Measurements from ENCODE around the gene NHSL2.
"Not testable (repeated sequence)": the region's sequence is repeated elsewhere in the genome, so short reads cannot be mapped to it uniquely, and the experiment has no call there.

The NHSL2 gene

DNA sequence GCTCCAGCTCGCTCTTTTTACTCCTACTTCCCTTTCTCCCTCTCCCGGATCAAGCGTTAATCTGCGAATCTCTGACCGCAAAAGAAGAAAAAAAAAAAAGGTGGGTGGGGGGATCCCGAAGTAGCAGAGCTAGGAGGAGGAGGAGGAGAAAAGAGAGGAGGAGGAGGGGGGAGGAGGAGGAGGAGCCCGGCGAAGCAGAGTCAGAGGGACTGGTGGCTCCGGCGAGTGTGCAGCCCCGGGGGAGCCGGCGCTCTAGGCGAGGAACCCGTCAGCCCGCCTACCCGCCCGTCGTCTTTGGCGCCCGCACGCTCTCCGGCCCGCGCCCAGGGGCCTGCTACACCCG is at the start of gene NHSL2:
Gene NHSL2 (plus strand): TSS at position 203 of the 343 bp plus-strand sequence.
- DNase-seq = no peak

DNA sequence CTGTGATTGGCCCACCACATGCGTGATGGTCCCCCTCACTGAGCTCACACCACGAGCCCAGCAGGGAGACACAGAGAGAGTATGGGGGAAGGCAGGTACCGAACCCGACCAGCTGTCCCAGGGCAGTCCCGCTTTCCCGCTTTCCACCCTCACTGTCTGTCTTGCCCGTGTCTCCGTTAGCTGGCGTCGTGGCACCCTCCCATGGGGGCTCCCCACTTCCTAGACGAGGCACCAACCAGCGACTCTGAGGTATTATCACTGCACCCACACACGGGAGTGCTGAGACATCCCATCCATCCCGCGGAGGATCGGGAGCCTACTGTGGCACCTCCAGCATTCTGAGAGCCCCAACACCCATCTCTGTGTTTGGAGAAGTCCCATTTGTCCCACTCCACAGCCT is 43.0 kb upstream of the NHSL2 start:
- no peak for DNase-seq

DNA sequence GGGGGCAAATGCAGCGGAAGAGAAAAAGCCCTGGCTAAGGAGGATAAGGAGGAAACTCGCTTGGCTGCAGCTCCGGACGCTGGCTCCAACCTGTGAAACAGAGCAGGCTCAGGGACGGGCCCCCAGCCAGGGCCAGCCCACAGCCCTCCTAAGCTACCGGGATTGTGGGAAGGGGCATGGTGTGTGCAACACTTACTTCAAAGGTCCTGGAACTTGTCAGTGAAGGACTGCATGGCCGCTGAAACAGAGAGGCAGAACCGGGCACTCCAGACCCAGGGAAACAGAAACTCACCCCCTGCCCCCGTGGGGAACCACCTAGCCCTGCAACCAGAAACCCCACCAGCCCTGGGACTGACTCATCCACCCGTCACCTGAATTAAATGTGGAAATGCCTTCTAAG is 41.1 kb upstream of the NHSL2 start:
- not testable (repeated sequence) for DNase-seq

DNA sequence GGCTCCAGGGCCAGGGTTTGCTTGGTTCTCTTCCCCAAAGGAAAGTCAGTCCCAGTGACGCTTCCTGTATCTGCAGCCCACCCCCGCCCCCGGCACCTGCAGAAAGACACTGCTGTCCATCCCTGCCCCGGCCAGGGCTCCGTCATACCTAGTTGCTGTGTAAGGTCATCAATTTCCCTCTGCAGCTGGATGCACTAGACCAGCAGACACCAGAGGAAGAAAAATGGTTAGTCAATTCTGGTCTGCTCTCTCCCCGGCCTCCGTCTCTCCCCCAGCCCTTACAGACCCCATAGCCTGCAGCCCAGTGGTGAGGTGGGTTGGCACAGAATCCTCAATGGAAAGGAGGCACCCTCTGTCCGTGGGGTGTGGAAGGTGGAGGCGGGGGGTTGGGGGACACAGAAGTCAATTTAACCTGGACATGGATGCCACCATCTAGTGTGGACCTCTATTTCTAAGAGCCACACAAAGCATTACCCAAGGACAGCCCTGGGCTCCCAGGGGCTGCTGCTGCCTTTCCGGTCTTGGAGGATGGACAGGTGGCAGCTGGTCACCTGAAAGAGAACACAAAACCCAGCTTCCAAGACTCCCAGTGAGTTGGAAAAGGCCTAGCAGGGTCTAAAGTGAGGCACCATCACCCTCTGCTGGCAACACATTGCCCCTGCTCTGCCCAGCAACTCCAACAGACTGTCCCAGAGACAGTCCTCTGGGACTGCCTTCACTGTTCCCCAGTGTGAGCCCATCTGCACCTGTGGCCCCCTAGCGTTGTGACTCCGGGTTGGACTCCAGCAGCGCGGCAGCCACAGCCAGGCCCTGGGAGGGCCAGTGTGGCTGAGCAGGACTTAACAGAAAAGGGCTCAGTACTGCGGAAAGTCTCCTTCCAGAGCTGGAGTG is 40.2 kb upstream of the NHSL2 start:
- DNase-seq = peak; percentile 2

DNA sequence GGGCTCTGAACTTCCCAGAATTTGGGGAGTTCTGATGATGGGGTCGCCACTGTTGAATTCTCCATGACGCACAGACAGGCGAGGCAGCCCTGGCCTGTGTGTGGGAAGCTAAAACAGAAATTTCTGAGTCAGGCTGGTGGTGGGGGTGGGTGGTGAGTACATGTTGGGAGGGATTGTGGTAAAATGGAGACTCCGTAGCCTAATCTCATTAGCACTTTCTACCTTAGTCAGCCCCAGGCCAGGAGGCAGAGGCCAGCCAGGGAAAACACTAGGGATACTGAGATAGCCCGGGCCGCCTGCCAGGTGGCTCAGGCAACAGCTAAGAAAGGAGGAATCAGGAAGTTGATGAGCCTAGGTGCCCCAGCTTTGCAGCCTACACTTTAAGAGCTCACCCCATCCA is 39.3 kb upstream of the NHSL2 start:
- DNase-seq = no peak

DNA sequence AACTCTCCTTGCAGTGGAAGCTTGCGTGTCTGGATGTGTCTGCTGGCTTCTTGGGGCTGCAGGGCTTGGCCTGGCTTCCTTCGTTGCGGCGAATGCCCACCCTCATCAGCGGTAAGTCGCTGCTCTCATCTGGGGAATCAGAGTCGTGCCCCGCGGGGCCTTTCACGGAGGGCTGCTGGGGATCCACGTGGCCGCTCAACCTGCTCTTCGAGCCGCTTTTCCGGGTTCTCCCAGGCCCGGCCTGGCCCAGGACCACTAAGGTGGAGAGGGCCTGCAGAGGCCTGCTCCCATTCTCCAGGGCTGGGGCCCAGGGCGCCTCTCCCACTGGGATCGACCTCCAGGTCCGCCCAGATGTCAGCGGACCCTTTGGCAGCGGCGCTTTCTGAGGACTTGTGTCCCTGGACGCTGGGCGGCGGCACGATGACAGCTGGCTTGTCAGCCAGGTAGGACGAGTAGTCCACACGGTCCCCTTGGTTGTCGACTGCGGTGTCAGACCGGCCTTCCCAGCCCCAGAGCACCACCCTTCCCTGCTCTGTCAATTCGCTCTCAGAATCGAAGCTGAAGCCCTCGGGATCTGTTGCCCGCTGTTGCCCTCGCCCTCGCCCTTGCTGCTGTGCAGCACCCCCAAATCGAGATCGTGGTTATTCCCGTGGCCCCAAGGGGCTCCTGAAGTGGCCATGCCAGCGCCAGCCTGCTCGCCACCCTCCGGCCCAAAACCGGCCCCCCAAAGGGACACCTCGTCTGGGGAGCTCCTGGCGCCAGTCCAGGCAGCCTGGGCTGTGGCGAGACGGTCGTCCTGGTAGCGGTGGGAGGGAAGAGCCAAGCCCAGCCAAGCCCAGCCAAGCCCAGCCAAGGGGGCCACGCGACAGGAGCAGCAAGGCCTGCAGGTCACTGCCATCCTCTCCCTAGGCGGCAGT is 37.8 kb upstream of the NHSL2 start:
- no peak for DNase-seq

DNA sequence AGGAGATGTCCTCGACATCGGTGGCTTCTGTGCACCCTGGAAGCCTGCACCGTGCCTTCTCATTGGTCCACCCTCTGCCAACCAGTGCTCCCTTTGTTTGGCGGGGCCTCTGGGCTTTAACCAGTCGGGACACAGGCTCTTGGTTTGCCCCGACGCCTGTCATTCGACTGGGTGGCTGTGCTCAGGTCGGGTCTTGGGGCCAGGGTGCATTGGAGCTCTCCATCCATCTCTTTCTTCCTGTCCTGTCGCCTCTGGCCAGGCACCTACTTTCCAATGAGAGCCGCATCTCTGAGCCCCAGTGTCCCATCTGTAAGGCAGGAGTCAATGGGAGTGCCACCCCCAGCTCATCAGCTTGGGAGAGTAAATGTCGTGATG is 37.2 kb upstream of the NHSL2 start:
- DNase-seq = no peak

DNA sequence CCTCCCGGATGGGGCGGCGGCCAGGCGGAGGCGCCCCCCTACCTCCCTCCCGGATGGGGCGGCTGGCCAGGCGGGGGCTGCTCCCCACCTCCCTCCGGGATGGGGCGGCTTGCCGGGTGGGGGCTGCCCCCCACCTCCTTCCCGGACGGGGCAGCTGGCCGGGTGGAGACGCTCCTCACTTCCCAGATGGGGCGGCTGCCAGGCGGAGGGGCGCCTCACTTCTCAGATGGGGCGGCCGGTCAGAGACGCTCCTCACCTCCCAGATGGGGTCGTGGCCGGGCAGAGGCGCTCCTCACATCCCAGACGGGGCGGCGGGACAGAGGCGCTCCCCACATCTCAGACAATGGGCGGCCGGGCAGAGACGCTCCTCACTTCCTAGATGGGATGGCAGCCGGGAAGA is 33.8 kb upstream of the NHSL2 start:
- DNase-seq = not testable (repeated sequence)

DNA sequence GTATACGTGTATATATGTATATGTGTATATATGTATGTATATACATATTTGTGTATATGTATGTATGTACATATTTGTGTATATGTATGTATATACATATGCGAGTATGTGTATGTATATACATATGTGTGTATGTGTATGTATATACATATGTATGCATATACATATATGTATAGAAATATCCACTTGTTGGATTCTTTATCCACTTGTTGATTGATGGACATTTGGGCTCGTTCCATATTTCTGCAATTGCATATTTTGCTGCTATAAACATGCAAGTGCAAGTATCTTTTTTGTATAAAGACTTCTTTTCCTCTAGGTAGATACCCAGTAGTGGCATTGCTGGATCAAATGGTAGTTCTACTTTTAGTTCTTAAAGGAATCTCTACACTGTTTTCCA is 25.5 kb upstream of the NHSL2 start:
- DNase-seq = no peak

DNA sequence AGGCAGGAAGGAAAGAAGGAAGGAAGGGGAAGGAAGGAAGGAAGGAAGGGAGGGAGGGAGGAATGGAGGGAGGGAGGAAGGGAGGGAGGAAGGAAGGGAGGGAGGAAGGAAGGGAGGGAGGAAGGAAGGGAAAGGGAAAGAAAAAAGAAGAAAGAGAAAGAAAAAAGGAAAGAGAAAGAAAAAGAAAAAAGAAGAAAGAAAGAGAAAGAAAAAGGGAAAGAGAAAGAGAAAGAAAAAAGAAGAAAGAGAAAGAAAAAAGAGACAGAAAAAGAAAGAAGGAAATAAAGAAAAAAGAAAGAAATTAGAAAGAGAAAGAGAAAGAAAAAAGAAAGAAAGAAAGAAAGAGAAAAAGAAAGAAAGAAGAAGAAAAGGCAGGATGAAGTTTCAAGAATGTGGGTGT is 15.0 kb upstream of the NHSL2 start:
- DNase-seq = no peak

DNA sequence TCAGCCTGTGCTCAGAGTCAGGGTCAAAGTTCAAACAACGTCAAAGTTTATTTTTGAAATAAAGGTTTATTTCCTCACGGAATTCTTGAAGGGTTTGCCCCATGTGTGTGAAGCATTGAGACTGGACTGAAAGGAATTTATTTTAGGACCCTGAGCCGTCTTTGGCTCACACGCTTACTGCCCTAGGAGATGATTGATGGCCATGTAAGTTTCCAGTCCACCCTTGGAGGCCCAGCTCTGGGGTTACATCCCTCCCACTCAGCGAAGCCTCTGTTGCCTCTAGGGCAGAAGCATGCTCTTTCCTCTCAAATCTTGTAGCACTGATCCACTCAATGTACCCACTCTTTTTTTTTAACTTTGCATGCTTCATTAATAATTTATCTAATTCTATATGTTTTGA is 4.5 kb upstream of the NHSL2 start:
- DNase-seq = no peak

DNA sequence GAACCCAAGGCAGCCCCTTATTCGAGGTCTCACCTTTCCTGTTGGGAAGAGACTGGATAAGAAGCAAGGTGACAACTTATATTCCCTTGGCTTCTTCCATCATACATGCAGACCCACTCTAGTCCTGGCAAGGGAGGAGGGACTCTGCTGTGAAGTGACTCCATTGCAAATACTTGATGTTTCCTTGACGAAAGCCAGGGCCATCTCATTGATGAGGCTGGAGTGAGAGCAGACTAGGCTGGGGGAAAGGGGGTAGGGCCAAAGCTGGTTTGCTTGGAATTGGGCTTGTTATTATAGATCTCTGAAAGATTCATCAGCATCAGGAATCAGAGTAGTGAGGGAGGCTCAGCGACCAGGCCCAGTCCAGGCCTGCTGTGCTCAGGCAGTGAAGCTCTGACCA is 2.3 kb upstream of the NHSL2 start:
- no peak for DNase-seq

DNA sequence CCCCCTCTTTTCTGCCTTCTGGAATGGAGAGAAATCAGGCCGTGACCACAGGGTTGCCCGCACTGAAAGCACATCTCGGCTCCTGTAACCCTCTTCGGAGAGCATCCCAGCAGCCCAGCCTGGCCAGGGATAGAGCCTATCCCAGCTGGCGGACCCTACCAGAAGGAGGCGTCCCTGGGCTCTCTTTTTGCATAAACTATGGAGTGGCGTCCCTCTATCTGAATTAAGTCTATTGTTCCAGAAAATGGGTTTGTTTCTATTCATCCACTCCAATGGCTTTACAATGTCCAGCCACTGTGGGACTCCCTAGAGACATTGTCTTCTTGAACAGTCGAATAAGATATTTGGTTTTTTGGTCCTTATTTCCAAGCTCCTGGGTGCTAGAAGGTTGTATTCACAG is 689 bp upstream of the NHSL2 start:
- DNase-seq = no peak

DNA sequence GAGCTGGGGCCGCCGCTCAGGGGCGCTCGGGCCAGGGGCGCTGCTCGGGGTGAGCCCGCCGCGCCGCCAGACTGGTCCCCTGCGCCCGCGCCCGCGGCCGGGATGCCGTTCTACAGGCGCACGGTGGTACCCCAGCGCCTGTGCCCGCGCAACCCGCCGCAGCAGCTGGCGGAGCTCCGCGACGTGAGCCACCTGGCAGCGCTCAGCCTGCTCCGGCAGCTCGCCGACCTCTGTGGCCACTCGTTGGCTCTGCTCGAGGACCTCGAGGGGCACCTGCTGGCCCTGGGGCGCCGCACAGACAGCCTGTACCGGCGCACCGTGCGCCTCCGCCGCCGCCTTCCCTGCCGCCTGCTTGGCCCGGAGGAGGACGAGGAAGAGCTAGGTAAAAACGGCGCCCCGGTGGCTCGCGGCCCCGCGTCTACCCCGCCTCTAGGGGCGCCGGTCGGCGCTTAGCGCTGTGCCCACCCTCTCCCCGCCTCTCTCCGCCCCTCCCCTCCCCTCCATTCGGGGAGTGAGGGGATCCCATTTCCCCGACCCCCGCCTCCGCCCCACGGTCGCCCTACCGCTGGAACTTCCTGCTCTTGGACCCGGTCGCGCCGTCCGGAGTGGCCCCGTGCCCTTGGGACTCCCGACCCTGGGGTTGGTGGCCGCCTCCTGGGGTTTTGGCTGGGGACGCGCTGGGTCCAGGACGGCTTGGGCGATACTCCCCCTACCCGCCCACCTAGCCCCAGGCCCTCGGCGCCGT is 513 bp downstream of the NHSL2 start:
- peak; percentile 2 for DNase-seq

DNA sequence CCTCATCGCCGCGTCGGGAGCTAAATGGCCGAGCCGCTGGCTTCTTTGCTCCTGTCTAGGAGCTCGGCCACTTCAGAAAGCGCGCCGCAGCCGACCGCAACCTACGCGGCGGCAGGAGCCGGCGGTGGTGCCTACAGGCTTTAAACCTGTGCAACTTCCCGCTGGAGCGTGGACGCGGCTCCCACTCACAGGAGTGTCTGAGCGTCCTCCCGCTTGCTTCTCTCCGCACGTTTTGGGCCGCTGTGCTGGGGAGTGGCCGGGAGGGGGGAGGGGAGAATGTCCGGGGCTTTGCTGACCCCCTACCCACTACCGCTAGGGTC is 1.0 kb downstream of the NHSL2 start:
- no peak for DNase-seq

DNA sequence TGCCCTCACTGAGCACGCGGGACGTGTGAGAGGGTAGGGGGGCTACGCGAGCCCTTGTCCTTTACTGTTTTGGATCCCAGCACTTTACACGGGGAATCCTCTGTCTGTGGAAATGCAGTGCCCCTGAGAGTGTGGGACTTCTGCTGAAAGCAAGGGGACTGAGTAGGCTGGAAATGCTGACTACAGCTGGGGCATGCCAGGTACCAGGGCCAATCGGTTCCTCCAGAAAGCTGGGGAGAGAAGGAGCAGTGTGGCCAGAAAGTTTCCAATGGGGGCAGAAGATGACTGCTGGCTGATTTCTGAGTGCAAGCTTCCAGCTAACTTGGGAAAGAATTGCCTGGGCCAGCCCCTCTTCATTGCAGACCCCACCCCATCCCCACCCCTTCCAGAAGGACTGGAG is 1.5 kb downstream of the NHSL2 start:
- no peak for DNase-seq

DNA sequence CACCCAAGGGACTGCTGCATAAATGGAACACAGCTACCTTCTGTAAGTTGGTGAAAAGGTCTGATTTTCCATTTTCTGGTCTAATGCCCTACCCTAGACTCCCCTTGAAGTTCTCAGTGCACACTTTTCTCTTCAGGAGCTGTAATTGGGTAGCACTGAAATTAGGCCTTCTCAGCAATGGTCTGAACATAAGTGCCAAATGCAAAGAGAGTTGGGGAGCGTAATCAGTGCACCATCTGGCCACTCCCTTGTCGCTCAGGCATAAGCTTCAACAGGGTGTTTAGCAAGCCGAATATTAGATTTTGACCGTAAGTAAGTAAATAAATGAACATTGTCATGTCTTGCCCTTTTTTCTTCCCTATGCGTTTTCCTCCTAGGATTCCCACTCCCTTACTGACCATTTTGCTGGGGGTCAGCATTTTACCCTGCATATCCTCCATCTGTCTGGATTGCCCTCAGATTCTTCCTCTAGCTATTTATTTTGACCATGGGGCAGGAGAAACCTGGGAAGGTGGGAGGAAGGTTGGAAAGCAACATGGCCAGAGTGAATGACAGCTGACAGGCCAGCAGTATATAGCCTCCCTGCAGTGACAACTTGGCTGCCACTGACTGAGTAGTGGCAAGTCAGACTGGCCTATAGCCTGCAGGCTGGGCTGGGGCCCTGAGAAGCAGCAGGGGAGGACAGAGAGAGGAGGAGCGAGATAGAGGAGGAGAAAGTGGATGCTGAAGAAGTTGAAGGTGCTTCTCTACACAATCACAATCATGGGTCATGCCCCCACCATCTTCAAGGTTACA is 2.7 kb downstream of the NHSL2 start:
- DNase-seq = no peak

DNA sequence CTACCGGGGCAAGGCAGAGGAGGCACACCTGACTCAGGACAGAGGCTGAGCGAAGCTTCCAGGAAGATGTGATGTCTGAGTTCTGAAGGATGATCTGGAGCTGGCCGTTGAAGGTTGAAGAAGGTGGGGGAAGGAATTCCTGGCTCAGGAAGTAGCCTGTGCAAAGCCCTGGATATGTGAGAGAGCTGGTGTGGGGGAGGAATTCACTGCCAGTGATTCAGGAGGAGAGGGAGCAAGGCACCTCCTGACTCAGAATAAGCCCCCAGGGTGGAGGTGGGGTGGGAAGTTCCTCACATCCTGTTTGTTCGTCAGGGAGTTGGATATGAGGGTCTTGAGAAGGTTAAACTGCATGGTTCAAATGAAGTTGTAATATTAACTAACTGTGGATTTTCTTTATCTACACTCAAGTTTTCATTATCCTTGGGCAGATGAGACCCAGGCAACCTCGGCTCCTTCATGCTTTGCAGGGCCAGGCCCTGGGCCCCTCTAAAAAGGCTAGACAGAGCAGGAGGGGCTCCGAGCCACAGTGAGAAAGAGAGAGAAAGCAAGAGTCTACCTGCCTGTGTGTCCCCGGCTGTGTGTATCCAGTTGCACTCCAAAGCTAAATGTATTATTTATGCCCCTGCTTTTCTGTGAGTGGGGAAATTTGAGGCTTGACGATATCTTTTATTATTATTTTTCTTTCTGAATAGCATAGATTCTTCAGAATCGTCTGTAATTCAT is 7.1 kb downstream of the NHSL2 start:
- DNase-seq = no peak

DNA sequence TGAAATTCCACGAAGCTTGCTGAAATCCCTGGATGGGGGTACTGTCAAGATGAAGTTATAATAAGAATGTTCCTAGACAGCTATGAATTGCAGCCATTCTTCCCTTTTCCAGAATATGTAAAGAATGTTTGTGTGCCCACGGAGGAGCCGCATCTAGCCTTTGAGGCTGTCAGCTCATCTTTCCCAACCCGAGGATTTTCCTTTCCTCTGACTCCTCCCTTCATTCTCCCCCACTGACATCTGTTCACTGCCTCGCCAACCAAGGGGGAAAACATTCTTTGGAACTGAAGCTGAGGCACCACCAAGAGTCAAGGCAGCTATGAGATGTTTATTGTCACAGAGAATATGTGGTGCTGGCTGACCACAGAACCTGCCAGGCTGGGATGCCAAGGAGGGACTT is 8.8 kb downstream of the NHSL2 start:
- no peak for DNase-seq

DNA sequence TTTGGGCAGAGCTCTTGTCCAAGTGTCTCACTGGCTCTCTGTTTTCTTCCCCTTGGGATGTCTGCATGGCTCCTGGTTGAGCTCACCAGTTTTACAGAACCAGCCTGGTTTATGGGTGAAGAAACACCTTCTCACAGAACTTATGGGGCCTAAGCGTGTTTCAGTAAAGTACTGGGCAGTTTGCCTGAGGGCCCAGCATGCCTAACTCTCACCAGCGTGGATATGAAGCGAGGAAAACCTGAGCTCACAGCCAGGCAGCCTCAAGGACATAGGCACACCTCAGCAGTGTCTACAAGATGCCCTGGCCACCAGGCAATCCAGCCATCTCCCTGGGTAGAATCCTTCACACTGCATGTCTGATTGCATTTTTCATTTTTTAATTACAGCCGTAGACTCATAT is 9.2 kb downstream of the NHSL2 start:
- DNase-seq = no peak

DNA sequence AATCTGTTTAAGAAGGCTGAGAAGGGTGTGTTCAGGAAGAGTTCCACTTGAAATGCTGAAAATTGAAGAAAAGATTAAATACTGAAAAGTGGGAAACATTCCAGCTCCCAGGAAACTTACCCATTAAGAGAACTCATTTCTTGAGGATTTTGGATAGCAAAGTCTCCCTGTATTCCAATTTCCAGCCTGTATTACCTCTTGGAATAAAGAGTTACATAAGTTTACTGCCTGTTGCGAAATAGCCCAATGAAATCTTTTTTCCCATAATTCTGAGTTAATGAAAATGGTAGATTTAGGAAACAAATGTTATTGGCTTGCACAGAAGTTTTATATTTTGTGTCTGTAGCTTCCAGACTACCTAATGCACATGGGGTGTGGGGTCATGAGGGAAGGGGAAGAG is 12.0 kb downstream of the NHSL2 start:
- no peak for DNase-seq

DNA sequence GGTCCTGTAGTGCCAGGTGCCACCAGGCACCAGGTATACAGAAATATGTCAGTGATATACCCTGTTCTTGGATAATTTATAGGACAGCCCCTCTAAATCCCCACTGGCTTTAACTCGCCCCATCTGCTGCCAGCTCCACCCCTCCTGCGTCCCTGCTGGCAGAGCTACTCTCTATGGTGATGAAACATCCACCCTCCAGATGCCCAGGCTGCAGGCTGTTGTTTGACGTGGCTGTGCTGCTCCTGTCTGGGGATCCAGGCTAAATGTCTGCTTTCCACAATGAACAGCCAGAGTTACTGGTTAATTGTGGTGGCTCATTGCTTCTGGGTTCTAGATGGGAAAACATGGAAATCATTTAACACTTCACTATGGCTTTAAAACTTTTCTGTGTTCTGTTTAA is 12.9 kb downstream of the NHSL2 start:
- DNase-seq = no peak
